ENCODE data around the gene TRPC1. TPM values are rescaled to one million over a fixed set of nuclear protein-coding genes. Genes with fewer than 3 reads are reported as not detected.

Gene TRPC1
- total RNA-seq, 3 donors from 2014 or later (not counting 1 experiment from before 2014, with no cell fraction given), result 0.21 to 1.4 (median 0.43) TPM

- H3K9me3 ChIP-seq (ENCODE audit: control insufficient read depth, insufficient read depth, low read length), result no peaks in the 10 kb centered on the region
- peaks cover 12 to 42% of the 10 kb centered on the region in 2 donors for H3K27me3 Mint-ChIP-seq (ENCODE audit: low read depth in 2 of 2)
- no peak for TF ChIP-seq CTCF (IDR thresholded peaks at IDR 0.05)
- no peak overlapping the region for H3K27ac Mint-ChIP-seq
- no peaks in the 10 kb centered on the region for H3K27me3 ChIP-seq (ENCODE audit: control insufficient read depth, insufficient read depth, low read length)
- intact Hi-C loops (cut with micrococcal nuclease), result no loop called here
- H3K4me1 Mint-ChIP-seq, result no peaks in the 10 kb centered on the region
- no peaks in the 10 kb centered on the region for H3K36me3 ChIP-seq (ENCODE audit: control insufficient read depth, insufficient read depth, low read length)
- no peaks in the 10 kb centered on the region for H3K4me1 ChIP-seq (ENCODE audit: control insufficient read depth, insufficient read depth, low read length)
- WGBS (ENCODE audit: insufficient coverage), result 64% methylated on average over 5 of the region's 6 CpGs
- DNase-seq (no peak), ATAC-seq (no peak)
- H3K36me3 Mint-ChIP-seq, result no peaks in the 10 kb centered on the region
- H3K9me3 Mint-ChIP-seq, result no peaks in the 10 kb centered on the region
- H3K4me3 ChIP-seq (ENCODE audit: low read length), result no peak overlapping the region
- H3K4me3 Mint-ChIP-seq, result no peak overlapping the region
- no peak overlapping the region for H3K27ac ChIP-seq (ENCODE audit: low read length)
These were observed 133.2 kb downstream of the TRPC1 start for GRCh38 chr3:142857056-142857455.

Other genes with a start within 250 kb of the TRPC1 start
- gene ATR, start 145.3 kb upstream of the TRPC1 start, total RNA-seq, result 10 to 100 TPM; 39.9 to 47.9 (median 45.8) TPM
- gene PLS1, start 127.6 kb upstream of the TRPC1 start, total RNA-seq, result 1 to 10 TPM; 1.2 to 2.6 (median 1.6) TPM
- not detected for gene PCOLCE2, start 165.0 kb downstream of the TRPC1 start, total RNA-seq
- not detected for gene PAQR9, start 239.6 kb downstream of the TRPC1 start, total RNA-seq